ENCODE results near the gene EEPD1. TPM values are rescaled to one million over a fixed set of nuclear protein-coding genes. Genes with fewer than 3 reads are reported as not detected.
"Not testable (repeated sequence)": the region's sequence is repeated elsewhere in the genome, so short reads cannot be mapped to it uniquely, and the experiment has no call there.

Gene EEPD1
- total and polyA plus RNA-seq, 2 donors (not counting 3 experiments of a cell fraction or from before 2014, with no cell fraction given) = 0.40 to 0.42 TPM

GRCh38 chr7:36317276-36317675 lies 164.2 kb downstream of the EEPD1 start:
- no peaks in the 10 kb centered on the region for H4K20me1 ChIP-seq (replicated peaks; ENCODE audit: control insufficient read depth, extremely low read depth, insufficient read depth, low read length)
- H3K27me3 ChIP-seq (ENCODE audit: control insufficient read depth in 2 of 2, insufficient read depth in 2 of 2, low read length in 2 of 2) = peaks cover 0 to 3% of the 10 kb centered on the region in 2 experiments
- DNase-seq (ENCODE audit: low read depth, low spot score) (no peak), FAIRE-seq (no peak)
- TF ChIP-seq POLR2A (IDR thresholded peaks at IDR 0.05; ENCODE audit: low read depth, low read length) (no peak), POLR2AphosphoS5 (IDR thresholded peaks at IDR 0.05; ENCODE audit: insufficient read depth, low read depth, low read length) (no peak), FOS (IDR thresholded peaks at IDR 0.05; ENCODE audit: borderline replicate concordance, insufficient read depth, low read length) (no peak)
- dilution Hi-C loops (cut with MboI; ENCODE audit: extremely low pct_ligation_motif_present, low sequenced_read_pairs) (no loop called here), intact Hi-C loops (cut with micrococcal nuclease) (no loop called here)
- peaks cover 5% of the 10 kb centered on the region for H3K4me1 ChIP-seq (ENCODE audit: control insufficient read depth, extremely low read depth, insufficient read depth, low read length)
- ChIA-PET POLR2A (no interaction called here), CTCF (interaction anchor here (1.3 to 5.9 kb wide), 6 partner anchors 16 to 407 kb away, joined by 3 to 115 read pairs (median 34); no protein-coding TSS in a partner anchor)
- no peak overlapping the region for H2AFZ ChIP-seq (ENCODE audit: low read depth, low read length)
- H3K9me1 ChIP-seq (replicated peaks; ENCODE audit: control insufficient read depth, extremely low read depth, insufficient read depth, low read length) = no peaks in the 10 kb centered on the region
- H3K4me2 ChIP-seq (ENCODE audit: insufficient read depth, low read length) = no peak overlapping the region
- no peaks in the 10 kb centered on the region for H3K9me3 ChIP-seq (replicated peaks; ENCODE audit: control insufficient read depth, insufficient read depth, low read length)
- BruUV-seq (replicated peaks) = no TSS peak
- H3K27ac ChIP-seq (ENCODE audit: insufficient read depth, low read depth, low read length) = no peak overlapping the region
- H3K9ac ChIP-seq (replicated peaks; ENCODE audit: extremely low read depth, insufficient read depth, low read length) = no peak overlapping the region
- H3K79me2 ChIP-seq (ENCODE audit: control insufficient read depth, insufficient read depth, low read length) = no peaks in the 10 kb centered on the region
- no peaks in the 10 kb centered on the region for H3K36me3 ChIP-seq (ENCODE audit: control insufficient read depth in 2 of 2, extremely low read depth in 1 of 2, insufficient read depth in 2 of 2, low read length in 2 of 2)
- no peak overlapping the region for H3K4me3 ChIP-seq (replicated peaks in 1 of 3; ENCODE audit: insufficient read depth in 1 of 3, low read depth in 1 of 3, low read length in 3 of 3)

GRCh38 chr7:36318116-36318515 lies 165.1 kb downstream of the EEPD1 start:
- H4K20me1 ChIP-seq (replicated peaks; ENCODE audit: control insufficient read depth, extremely low read depth, insufficient read depth, low read length) = no peaks in the 10 kb centered on the region
- no peak overlapping the region for H3K27ac ChIP-seq (ENCODE audit: insufficient read depth, low read depth, low read length)
- H3K4me2 ChIP-seq (ENCODE audit: insufficient read depth, low read length) = no peak overlapping the region
- BruUV-seq (replicated peaks) = no TSS peak
- dilution Hi-C loops (cut with MboI; ENCODE audit: extremely low pct_ligation_motif_present, low sequenced_read_pairs) = no loop called here
- no peaks in the 10 kb centered on the region for H3K36me3 ChIP-seq (ENCODE audit: control insufficient read depth in 2 of 2, extremely low read depth in 1 of 2, insufficient read depth in 2 of 2, low read length in 2 of 2)
- FAIRE-seq = no peak
- no peak overlapping the region for H3K4me3 ChIP-seq (replicated peaks in 1 of 3; ENCODE audit: insufficient read depth in 1 of 3, low read depth in 1 of 3, low read length in 3 of 3)
- H3K9me3 ChIP-seq (replicated peaks; ENCODE audit: control insufficient read depth, insufficient read depth, low read length) = no peaks in the 10 kb centered on the region
- intact Hi-C loops (cut with micrococcal nuclease) = no loop called here
- no peak for DNase-seq (ENCODE audit: low read depth, low spot score)
- H2AFZ ChIP-seq (ENCODE audit: low read depth, low read length) = no peak overlapping the region
- H3K79me2 ChIP-seq (ENCODE audit: control insufficient read depth, insufficient read depth, low read length) = no peaks in the 10 kb centered on the region
- ChIA-PET POLR2A (no interaction called here), CTCF (interaction anchor here (0.7 to 5.9 kb wide), 14 partner anchors 10 to 608 kb away, joined by 3 to 115 read pairs (median 12); no protein-coding TSS in a partner anchor)
- no peak overlapping the region for H3K9ac ChIP-seq (replicated peaks; ENCODE audit: extremely low read depth, insufficient read depth, low read length)
- no peaks in the 10 kb centered on the region for H3K9me1 ChIP-seq (replicated peaks; ENCODE audit: control insufficient read depth, extremely low read depth, insufficient read depth, low read length)
- H3K27me3 ChIP-seq (ENCODE audit: control insufficient read depth in 2 of 2, insufficient read depth in 2 of 2, low read length in 2 of 2) = peaks cover 0 to 3% of the 10 kb centered on the region in 2 experiments
- peaks cover 5% of the 10 kb centered on the region for H3K4me1 ChIP-seq (ENCODE audit: control insufficient read depth, extremely low read depth, insufficient read depth, low read length)
- no peak for TF ChIP-seq FOS (IDR thresholded peaks at IDR 0.05; ENCODE audit: borderline replicate concordance, insufficient read depth, low read length)
- no peak for TF ChIP-seq EZH2 (IDR thresholded peaks at IDR 0.05; ENCODE audit: borderline replicate concordance, low read depth, low read length, severe bottlenecking)
- TF ChIP-seq GATA2 (IDR thresholded peaks at IDR 0.05; ENCODE audit: insufficient read depth, insufficient read length, low read depth, low read length) = no peak
- TF ChIP-seq MAX (IDR thresholded peaks at IDR 0.05; ENCODE audit: insufficient read depth, insufficient read length) = no peak
- TF ChIP-seq MYC (IDR thresholded peaks at IDR 0.05; ENCODE audit: low read depth, low read length) = no peak

GRCh38 chr7:36321284-36321683 lies 168.2 kb downstream of the EEPD1 start:
- intact Hi-C loops (cut with micrococcal nuclease); dilution Hi-C loops (cut with MboI; ENCODE audit: extremely low pct_ligation_motif_present, low sequenced_read_pairs); H3K79me2 ChIP-seq (ENCODE audit: control insufficient read depth, insufficient read depth, low read length); H3K36me3 ChIP-seq (ENCODE audit: control insufficient read depth in 2 of 2, extremely low read depth in 1 of 2, insufficient read depth in 2 of 2, low read length in 2 of 2); H3K27ac ChIP-seq (ENCODE audit: insufficient read depth, low read depth, low read length); DNase-seq (ENCODE audit: low read depth, low spot score); H4K20me1 ChIP-seq (replicated peaks; ENCODE audit: control insufficient read depth, extremely low read depth, insufficient read depth, low read length); BruUV-seq (replicated peaks); H3K9me3 ChIP-seq (replicated peaks; ENCODE audit: control insufficient read depth, insufficient read depth, low read length); H2AFZ ChIP-seq (ENCODE audit: low read depth, low read length); H3K4me2 ChIP-seq (ENCODE audit: insufficient read depth, low read length); FAIRE-seq; H3K4me1 ChIP-seq (ENCODE audit: control insufficient read depth, extremely low read depth, insufficient read depth, low read length); H3K9me1 ChIP-seq (replicated peaks; ENCODE audit: control insufficient read depth, extremely low read depth, insufficient read depth, low read length); H3K4me3 ChIP-seq (replicated peaks in 1 of 3; ENCODE audit: insufficient read depth in 1 of 3, low read depth in 1 of 3, low read length in 3 of 3); H3K9ac ChIP-seq (replicated peaks; ENCODE audit: extremely low read depth, insufficient read depth, low read length); POLR2A ChIA-PET; H3K27me3 ChIP-seq (ENCODE audit: control insufficient read depth in 2 of 2, insufficient read depth in 2 of 2, low read length in 2 of 2): not testable (repeated sequence)
- CTCF ChIA-PET = interaction anchor here (0.8 kb wide), 1 partner anchor 29 kb away, joined by 3 read pairs; no protein-coding TSS in a partner anchor
